ENCODE results near the gene TPST2.

The TPST2 gene

DNA sequence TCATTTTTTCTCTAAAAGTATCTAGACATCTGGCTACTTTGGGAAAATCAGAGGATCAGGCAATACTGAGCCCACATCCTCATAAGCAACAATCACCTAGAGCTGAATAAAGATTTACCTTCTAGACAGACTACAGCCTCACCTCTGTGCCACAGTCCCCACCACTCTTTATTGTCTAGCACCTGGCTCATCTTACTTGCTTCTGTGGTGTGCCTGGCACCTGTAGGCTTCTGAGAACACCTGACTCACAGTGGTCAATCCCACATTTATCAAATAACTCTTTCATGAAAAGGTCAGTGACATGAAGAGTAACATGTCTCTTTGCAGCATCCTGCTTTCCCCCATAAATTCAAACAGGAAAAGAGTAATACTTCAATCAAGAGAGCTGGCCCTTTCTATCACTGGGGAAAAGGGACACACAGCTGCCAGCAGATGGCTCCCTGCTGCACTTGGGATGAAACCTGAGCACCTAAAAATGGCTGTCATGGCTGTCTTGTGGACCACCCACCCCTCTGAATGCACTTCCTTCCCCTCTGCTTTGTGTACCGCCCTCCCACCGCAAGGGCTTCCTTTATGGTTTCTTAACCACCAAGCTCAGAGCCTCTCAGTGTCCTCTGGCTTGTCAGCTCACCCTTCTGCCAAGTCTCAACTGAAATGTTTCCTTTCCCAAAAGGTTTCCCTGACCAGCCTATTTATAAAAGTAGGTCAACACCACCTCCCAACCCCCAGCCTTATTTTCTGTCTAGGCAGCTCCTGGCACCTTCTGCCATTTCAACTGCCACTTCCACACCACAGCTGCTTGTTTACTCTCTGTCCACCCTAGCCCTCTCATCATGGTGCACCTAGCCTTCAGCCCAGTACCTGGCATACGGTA, 87.0 kb downstream of the TPST2 start:
- peak in 37 of 56 donors; percentile 1 to 50 (median 16) for DNase-seq

DNA sequence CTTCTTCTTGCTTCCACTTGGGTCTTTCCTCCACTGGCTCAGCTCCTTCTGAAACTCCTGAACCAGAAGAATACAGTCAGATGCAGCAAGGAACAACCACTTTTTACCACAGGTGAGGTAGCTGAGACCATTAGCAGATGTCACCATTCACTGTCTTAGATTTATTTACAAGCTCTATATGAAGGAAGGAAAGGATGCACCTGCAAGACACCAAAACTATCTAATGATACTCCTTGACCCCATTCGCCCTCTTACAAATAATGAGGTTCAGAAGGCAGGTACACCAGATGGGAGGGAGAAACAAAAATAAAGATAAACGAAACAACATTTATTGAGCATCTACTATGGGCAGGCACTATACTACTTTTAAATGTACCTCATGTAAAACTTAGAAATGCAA, 87.9 kb downstream of the TPST2 start:
- DNase-seq, result no peak

DNA sequence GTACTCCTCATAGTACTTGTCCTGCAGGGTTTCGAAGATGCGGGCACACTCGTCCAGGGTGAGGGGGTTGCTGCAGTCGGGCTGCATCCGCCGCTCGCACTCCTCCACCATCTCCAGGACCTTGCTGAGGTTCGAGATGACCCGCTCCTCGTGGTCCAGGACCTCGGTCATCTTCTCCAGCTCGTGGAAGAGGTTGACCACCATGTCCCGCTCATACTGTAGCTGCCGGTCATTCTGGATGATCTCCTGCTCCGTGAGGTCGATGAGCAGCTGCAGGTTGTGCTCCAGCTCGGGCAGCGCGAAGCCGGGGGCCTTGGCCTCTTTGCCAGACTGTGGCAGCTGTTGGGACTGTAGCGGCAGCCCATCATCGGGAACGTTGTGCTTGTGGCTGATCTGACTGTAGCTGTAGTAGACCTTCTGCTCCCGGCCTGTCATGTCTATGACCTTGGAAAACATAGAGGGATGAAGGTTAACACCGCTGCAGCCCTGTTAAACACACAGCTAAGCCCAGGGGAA, 90.7 kb downstream of the TPST2 start:
- no peak for DNase-seq

DNA sequence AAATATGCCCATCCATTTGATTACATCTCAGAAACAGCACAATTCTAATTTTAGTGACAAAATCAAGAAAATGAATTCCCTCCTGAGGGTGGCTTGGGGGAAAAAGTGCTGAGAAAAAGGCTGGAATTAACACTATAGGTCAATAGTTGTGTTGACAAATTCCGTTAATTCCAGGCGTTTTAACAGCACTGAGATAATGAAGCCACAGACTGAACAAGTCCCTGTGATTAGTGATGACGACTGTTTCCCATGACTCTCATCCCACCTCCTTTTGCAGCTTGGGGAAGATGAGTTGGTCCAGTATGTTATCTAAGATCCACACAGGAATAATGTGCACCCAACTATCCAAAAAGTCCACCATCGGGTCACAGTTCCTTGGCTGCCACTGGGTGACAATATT, 93.5 kb downstream of the TPST2 start:
- DNase-seq, result no peak

GRCh38 chr22:26494506-26494905, 95.4 kb downstream of the TPST2 start:
- no peak for DNase-seq

- DNase-seq, result no peak
Observed at GRCh38 chr22:26492220-26492619, 97.7 kb downstream of the TPST2 start.

- no peak for DNase-seq
Observed at GRCh38 chr22:26489447-26490036, 100.4 kb downstream of the TPST2 start.

- no peak for DNase-seq
Observed at GRCh38 chr22:26487996-26488395, 101.9 kb downstream of the TPST2 start.

GRCh38 chr22:26486394-26486793, 103.5 kb downstream of the TPST2 start:
- DNase-seq, result no peak

- DNase-seq, result no peak
Observed at GRCh38 chr22:26485806-26486390, 104.0 kb downstream of the TPST2 start.

- DNase-seq, result no peak
Observed at GRCh38 chr22:26485013-26485412, 104.9 kb downstream of the TPST2 start.

- DNase-seq, result no peak
Observed at GRCh38 chr22:26484360-26484706, 105.6 kb downstream of the TPST2 start.

DNA sequence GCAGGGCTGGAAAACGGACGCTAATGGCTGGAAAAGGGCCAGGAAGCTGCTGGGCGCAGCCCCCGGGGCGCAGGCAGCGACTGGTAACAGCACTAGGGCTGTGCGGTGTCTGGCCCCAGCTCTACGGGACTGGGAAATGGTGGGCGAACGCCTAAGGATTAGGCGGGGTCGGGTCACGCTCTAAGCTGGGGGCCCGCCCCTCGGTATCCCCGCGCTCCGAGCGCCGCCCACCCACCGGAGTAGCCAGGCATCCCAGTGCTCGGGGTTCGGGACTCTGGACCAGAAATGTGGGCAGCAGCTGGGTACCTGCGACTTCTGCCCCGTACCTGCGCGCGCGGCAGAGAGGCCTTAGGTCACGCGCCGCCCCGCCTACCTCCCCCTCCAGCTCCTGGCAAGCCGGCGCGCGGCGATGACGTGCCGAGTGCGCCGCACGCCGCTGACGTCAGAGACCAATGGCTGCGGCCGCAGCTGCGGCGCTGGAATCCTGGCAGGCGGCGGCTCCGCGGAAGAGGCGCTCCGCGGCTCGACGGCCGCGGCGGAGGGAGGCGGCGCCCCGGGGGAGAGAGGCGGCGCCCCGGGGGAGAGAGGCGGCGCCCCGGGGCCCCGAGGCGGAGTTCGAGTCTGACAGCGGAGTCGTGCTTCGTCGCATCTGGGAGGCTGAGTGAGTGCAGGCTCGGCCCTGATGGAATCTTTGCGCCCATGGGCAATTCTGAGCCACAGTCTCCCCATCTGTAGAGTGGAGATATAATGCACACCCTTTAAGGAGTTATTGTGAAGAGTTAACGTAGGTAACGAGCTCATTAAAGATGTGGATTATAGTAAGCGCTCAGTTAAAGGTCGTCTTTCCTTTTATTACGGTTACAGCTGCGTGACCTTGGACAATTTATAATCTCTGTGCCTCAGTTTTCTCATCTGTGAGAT, 106.2 kb downstream of the TPST2 start, which contains the start of the genes HPS4 and SRRD:
Gene HPS4 (minus strand): TSS at position 345 of the 921 bp plus-strand sequence. CDS start 2,021 bp downstream, outside the sequence.
Gene SRRD (plus strand): TSS at position 439 of the 921 bp plus-strand sequence. CDS start 14 bp downstream, at position 453.
- peak in 54 of 56 donors; percentile 22 to 87 (median 69) for DNase-seq

GRCh38 chr22:26483043-26483438, 106.9 kb downstream of the TPST2 start:
- DNase-seq, result no peak

DNA sequence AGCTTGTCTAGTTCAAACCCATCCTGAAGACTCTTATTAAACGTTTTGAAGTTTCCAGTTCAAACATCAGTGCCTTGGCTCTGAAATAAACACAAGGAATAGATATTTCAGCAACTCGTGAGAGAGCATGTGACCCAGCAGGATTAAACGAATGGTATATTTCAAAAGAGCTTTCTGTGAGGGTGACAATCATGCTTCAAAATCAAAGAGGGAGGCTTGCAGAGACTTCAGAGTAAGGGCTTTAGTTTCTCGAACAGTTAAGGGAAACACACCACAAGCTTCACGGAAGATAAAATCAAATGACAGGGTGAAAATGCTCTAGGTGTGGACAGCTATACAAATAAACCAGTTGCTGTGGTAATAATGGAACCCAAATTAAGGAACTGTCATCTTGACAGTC, 107.8 kb downstream of the TPST2 start:
- no peak for DNase-seq

- DNase-seq, result no peak
Observed at GRCh38 chr22:26481694-26482093, 108.2 kb downstream of the TPST2 start.

GRCh38 chr22:26481112-26481693, 108.7 kb downstream of the TPST2 start:
- no peak for DNase-seq

- DNase-seq, result no peak
Observed at GRCh38 chr22:26480611-26480932, 109.4 kb downstream of the TPST2 start.

DNA sequence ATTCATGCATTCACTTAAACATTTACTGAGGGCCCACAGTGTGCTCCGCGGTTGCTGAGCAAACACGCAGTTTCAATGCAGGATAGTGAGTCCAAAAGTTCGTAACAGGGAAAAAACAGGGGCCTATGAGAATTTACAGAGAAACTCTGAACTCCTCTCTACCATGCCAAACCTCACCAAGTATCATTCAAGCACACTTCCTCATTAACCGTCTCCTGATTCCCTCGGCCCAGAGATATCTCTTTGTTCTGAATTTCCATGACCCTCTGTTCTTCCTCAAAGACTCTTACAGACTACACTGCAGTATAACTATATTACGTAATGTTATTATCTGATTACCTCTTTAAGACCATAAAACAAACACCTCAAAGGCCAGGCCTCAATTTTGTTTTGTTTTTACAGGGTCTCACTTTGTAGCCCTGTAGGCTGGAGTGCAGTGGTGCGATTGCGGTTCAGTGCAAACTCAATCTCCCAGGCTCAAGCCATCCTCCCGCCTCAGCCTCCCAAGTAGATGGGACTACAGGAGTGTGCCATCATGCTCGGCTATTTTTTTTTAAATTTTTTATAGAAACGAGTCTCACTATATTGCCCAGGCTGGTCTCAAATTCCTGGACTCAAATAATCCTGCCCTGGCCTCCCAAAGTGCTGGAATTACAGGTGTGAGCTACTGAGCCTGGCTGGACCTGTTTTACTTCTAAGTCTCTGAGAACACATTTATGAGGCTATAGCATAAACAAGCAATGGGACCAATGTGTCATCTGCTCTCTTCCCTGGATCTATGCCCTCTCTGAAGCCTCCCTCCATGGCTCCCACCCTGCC, 109.9 kb downstream of the TPST2 start:
- no peak for DNase-seq

Data from amygdala (tissue), 56 donors.